Erythroblast (primary cell): ENCODE results near the gene RANGRF.

Experiments used
- DNase-seq, 2 experiments: peaks; one replicate each; lab custom pipeline; 2025; lab: John Stamatoyannopoulos, UW
- GATA1 ChIP-seq: IDR thresholded peaks from 2 replicates; pipeline ENCODE4 v1.6.1; 2011; ENCODE audit warnings: low read depth, mild to moderate bottlenecking, control low read depth, low read length, moderate library complexity
- POLR2A ChIP-seq: IDR thresholded peaks from 2 replicates; pipeline ENCODE4 v1.6.1; 2011; ENCODE audit warnings: mild to moderate bottlenecking, low read length

Gene RANGRF

DNA sequence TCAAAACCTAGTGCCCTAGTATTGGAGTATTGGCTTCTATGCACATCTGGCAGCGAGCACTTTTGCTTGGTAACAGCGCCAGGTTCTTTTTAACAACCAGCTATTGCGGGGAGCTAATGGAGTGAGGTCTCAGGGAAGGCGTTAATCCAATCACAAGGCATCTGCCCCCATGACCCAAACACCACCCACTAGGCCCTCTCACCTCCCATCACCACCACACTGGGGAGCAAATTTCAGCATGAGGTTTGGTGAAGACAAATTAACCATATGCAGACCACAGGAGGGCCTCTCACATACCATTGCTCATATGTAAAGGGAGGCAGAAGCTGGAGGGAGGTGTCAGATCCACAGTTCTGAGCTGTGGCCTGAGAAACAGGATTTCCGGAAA, 50.3 kb downstream of the RANGRF start:
- TF ChIP-seq POLR2A (no peak), GATA1 (no peak)

DNA sequence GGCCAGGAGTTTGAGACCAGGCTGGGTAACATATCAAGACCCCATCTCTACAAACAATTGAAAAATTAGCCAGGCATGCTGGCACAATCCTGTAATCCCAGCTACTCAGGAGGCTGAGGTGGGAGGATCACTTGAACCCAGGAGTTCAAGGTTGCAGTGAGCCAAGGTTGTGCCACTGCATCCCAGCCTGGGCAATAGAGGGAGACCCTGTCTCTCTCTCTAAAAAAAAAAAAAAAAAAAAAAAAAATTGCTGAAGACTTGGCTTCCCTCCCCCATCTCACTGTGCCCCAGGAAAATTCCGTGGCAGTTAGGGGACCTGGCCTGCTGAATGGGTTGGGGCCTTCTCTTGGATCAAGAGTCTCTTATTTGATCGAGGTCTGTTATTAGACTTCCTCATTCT, 51.1 kb downstream of the RANGRF start, which contains the start of gene ODF4:
ODF4 (plus strand) TSS at position 301 of the 400 bp plus-strand sequence. CDS start 212 bp downstream, outside the sequence.
- no peak for DNase-seq
- TF ChIP-seq GATA1 (no peak), POLR2A (no peak)

More for the DNA sequence above, 50.3 kb downstream of the RANGRF start:
- DNase-seq, result no peak
